ENCODE results near the gene PIK3AP1. TPM values are rescaled to one million over a fixed set of nuclear protein-coding genes. Genes with fewer than 3 reads are reported as not detected.
"Not testable (repeated sequence)": the region's sequence is repeated elsewhere in the genome, so short reads cannot be mapped to it uniquely, and the experiment has no call there.

Gene PIK3AP1
- total RNA-seq, 4 donors from 2014 or later = 16.6 to 34.7 (median 29.7) TPM

- ATAC-seq (ENCODE audit: low FRiP score) = no peak
- no peak for DNase-seq (ENCODE audit: low spot score)
- TF ChIP-seq, protein P1, sequence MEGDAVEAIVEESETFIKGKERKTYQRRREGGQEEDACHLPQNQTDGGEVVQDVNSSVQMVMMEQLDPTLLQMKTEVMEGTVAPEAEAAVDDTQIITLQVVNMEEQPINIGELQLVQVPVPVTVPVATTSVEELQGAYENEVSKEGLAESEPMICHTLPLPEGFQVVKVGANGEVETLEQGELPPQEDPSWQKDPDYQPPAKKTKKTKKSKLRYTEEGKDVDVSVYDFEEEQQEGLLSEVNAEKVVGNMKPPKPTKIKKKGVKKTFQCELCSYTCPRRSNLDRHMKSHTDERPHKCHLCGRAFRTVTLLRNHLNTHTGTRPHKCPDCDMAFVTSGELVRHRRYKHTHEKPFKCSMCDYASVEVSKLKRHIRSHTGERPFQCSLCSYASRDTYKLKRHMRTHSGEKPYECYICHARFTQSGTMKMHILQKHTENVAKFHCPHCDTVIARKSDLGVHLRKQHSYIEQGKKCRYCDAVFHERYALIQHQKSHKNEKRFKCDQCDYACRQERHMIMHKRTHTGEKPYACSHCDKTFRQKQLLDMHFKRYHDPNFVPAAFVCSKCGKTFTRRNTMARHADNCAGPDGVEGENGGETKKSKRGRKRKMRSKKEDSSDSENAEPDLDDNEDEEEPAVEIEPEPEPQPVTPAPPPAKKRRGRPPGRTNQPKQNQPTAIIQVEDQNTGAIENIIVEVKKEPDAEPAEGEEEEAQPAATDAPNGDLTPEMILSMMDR (IDR thresholded peaks at IDR 0.05) = no peak
These were observed 23.8 kb upstream of the PIK3AP1 start for GRCh38 chr10:96743988-96744585.

- DNase-seq (ENCODE audit: low spot score); ATAC-seq (ENCODE audit: low FRiP score): not testable (repeated sequence)
These were observed 21.2 kb upstream of the PIK3AP1 start for GRCh38 chr10:96741557-96741956.

GRCh38 chr10:96740579-96741281 lies 20.4 kb upstream of the PIK3AP1 start:
- TF ChIP-seq, protein P1 (IDR thresholded peaks at IDR 0.05) = no peak
- DNase-seq (ENCODE audit: low spot score) (no peak), ATAC-seq (ENCODE audit: low FRiP score) (no peak)

DNA sequence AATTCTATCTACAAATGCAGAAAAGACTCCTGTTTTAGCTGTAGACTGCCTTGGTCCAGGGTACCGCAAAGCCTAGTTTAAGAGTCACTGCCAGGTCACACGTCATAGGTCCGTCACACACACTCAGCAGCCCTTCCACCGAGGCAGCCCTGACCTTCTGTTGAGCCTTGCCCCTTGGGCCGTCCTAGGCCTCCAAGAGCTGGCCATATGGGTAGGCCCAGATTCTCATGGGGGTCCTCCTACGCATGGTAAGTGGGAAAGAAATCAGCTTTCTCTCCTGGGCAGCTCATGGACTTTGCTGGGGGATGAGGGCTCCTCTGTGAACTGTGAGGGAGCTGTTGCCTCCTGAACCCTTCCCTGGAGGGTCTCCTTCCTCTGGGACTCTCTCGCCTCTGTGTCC lies 19.8 kb upstream of the PIK3AP1 start:
- TF ChIP-seq, protein P1 (IDR thresholded peaks at IDR 0.05) = no peak
- no peak for DNase-seq (ENCODE audit: low spot score)
- ATAC-seq (ENCODE audit: low FRiP score) = no peak

GRCh38 chr10:96737307-96737902 lies 17.1 kb upstream of the PIK3AP1 start:
- not testable (repeated sequence) for ATAC-seq (ENCODE audit: low FRiP score); DNase-seq (ENCODE audit: low spot score)

DNA sequence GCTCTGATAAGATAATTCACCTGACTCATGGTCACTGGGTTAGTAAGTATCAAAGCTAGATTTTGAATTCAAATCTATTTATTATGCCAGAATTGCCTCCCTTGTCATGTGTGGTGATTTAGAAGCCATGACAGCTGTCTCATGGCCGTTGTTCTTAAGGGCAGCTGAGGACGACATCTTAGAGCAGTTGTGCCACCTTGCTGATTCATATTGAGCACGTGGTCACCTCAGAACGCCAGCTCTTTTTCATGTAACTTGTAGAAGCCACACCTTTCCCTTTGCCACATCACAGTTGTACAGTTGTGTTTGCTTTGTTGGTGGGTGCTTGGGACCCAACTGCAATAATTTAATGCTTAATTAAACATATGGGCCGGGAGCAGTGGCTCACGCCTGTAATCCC lies 4.3 kb upstream of the PIK3AP1 start:
- ATAC-seq (ENCODE audit: low FRiP score) = no peak
- no peak for DNase-seq (ENCODE audit: low spot score)
- TF ChIP-seq, protein P1 (IDR thresholded peaks at IDR 0.05) = no peak

GRCh38 chr10:96721207-96721572 lies 876 bp upstream of the PIK3AP1 start:
- TF ChIP-seq, protein P1 (IDR thresholded peaks at IDR 0.05) = no peak
- DNase-seq (ENCODE audit: low spot score) = no peak
- no peak for ATAC-seq (ENCODE audit: low FRiP score)

GRCh38 chr10:96719850-96720421 lies 378 bp downstream of the PIK3AP1 start:
- ATAC-seq (ENCODE audit: low FRiP score) = peak; percentile 43
- DNase-seq (ENCODE audit: low spot score) = peak; percentile 42
- TF ChIP-seq, protein P1 (IDR thresholded peaks at IDR 0.05) = no peak
